H9 (cell line): ENCODE measurements around the gene SLC25A24. TPM values are rescaled to one million over a fixed set of nuclear protein-coding genes. Genes with fewer than 3 reads are reported as not detected.

Source experiments
- DNase-seq: peaks from one replicate; pipeline ENCODE4 v3.0.0-alpha.2; 2017
- H2AFZ ChIP-seq: one replicate; pipeline ENCODE4 v1.6.1; 2013; ENCODE audit warnings: mild to moderate bottlenecking, low read length, control low read depth, moderate library complexity
- H2AK5ac ChIP-seq: 2 replicates; pipeline ENCODE4 v1.6.1; 2013; ENCODE audit warnings: low read length, control low read depth, mixed read lengths; ENCODE audit not compliant: insufficient read length
- H2BK120ac ChIP-seq: one replicate; pipeline ENCODE4 v1.6.1; 2013; ENCODE audit warnings: low read depth, mild to moderate bottlenecking, low read length, control low read depth, inconsistent platforms; ENCODE audit not compliant: poor library complexity, severe bottlenecking
- H2BK12ac ChIP-seq: 2 replicates; pipeline ENCODE4 v1.6.1; 2013; ENCODE audit warnings: low read length, control low read depth, mixed read lengths, low read depth; ENCODE audit not compliant: insufficient read length
- H2BK15ac ChIP-seq: 2 replicates; pipeline ENCODE4 v1.6.1; 2013; ENCODE audit warnings: low read depth, low read length, control low read depth
- H2BK20ac ChIP-seq: one replicate; pipeline ENCODE4 v1.6.1; 2013; ENCODE audit warnings: low read depth, mild to moderate bottlenecking, low read length, control low read depth, inconsistent platforms; ENCODE audit not compliant: poor library complexity, severe bottlenecking
- H2BK5ac ChIP-seq: 2 replicates; pipeline ENCODE4 v1.6.1; 2013; ENCODE audit warnings: low read length, control low read depth, mixed read lengths; ENCODE audit not compliant: insufficient read length
- H3K14ac ChIP-seq: 2 replicates; pipeline ENCODE4 v1.6.1; 2013; ENCODE audit warnings: low read length, control low read depth; ENCODE audit not compliant: insufficient read depth
- H3K18ac ChIP-seq: 2 replicates; pipeline ENCODE4 v1.6.1; 2013; ENCODE audit warnings: low read depth, mild to moderate bottlenecking, mixed read lengths, low read length, control low read depth; ENCODE audit not compliant: insufficient read length
- H3K23ac ChIP-seq: 2 replicates; pipeline ENCODE4 v1.6.1; 2013; ENCODE audit warnings: low read length, control low read depth, mixed read lengths, low read depth; ENCODE audit not compliant: insufficient read length
- H3K23me2 ChIP-seq: 2 replicates; pipeline ENCODE4 v1.6.1; 2013; ENCODE audit warnings: low read depth, mild to moderate bottlenecking, mixed read lengths, low read length, control low read depth; ENCODE audit not compliant: insufficient read length, poor library complexity, severe bottlenecking
- H3K27ac ChIP-seq: 2 replicates; pipeline ENCODE4 v1.5.1; 2013; ENCODE audit warnings: low read length, control low read depth, mixed read lengths, low read depth; ENCODE audit not compliant: insufficient read length
- H3K27me3 ChIP-seq: 2 replicates; pipeline ENCODE4 v1.6.1; 2013; ENCODE audit warnings: low read length, control low read depth, inconsistent platforms; ENCODE audit not compliant: insufficient read depth
- H3K4ac ChIP-seq: 2 replicates; pipeline ENCODE4 v1.6.1; 2013; ENCODE audit warnings: low read depth, mild to moderate bottlenecking, control low read depth, inconsistent platforms, low read length, moderate library complexity
- H3K4me1 ChIP-seq: 2 replicates; pipeline ENCODE4 v1.6.1; 2013; ENCODE audit warnings: low read length, control low read depth, inconsistent platforms; ENCODE audit not compliant: insufficient read depth
- H3K4me2 ChIP-seq: 2 replicates; pipeline ENCODE4 v1.6.1; 2013; ENCODE audit warnings: low read length, control low read depth, mixed read lengths; ENCODE audit not compliant: insufficient read length, insufficient read depth
- H3K56ac ChIP-seq: 2 replicates; pipeline ENCODE4 v1.6.1; 2013; ENCODE audit warnings: low read depth, mild to moderate bottlenecking, mixed read lengths, low read length, control low read depth; ENCODE audit not compliant: insufficient read length
- H3K79me1 ChIP-seq: 2 replicates; pipeline ENCODE4 v1.6.1; 2013; ENCODE audit warnings: low read depth, mild to moderate bottlenecking, moderate library complexity, low read length, control low read depth, inconsistent platforms; ENCODE audit not compliant: insufficient read depth, poor library complexity, severe bottlenecking
- H3K79me2 ChIP-seq: 2 replicates; pipeline ENCODE4 v1.6.1; 2013; ENCODE audit warnings: low read length, control low read depth, inconsistent platforms; ENCODE audit not compliant: insufficient read depth
- H3K9ac ChIP-seq: 2 replicates; pipeline ENCODE4 v1.6.1; 2013; ENCODE audit warnings: low read length, control low read depth, mixed read lengths; ENCODE audit not compliant: insufficient read length; ENCODE audit errors: extremely low read depth
- H3K9me3 ChIP-seq: one replicate; pipeline ENCODE4 v1.6.1; 2013; ENCODE audit warnings: low read depth, low read length, inconsistent platforms; ENCODE audit not compliant: control insufficient read depth
- H3T11ph ChIP-seq: one replicate; pipeline ENCODE4 v1.6.1; 2013; ENCODE audit warnings: mild to moderate bottlenecking, low read length, control low read depth, inconsistent platforms
- H4K20me1 ChIP-seq: one replicate; pipeline ENCODE4 v1.6.1; 2013; ENCODE audit not compliant: control insufficient read depth, insufficient read length, insufficient read depth
- H4K5ac ChIP-seq: 2 replicates; pipeline ENCODE4 v1.6.1; 2013; ENCODE audit warnings: low read depth, mild to moderate bottlenecking, mixed read lengths, low read length, control low read depth; ENCODE audit not compliant: insufficient read length
- H4K8ac ChIP-seq: replicated peaks from 2 replicates; pipeline ENCODE4 v1.6.1; 2013; ENCODE audit warnings: low read length, control low read depth, mixed read lengths, low read depth; ENCODE audit not compliant: insufficient read length
- H4K91ac ChIP-seq: 2 replicates; pipeline ENCODE4 v1.6.1; 2013; ENCODE audit warnings: low read depth, mild to moderate bottlenecking, moderate library complexity, mixed read lengths, low read length, control low read depth; ENCODE audit not compliant: insufficient read length
- H3K27ac Mint-ChIP-seq, 3 experiments: 2 replicates in 2 of 3; 3 replicates in 1 of 3; pipeline ENCODE4 v1.8.0; 2020 to 2021; ENCODE audit warnings: mixed read lengths in 3 of 3, mild to moderate bottlenecking in 1 of 3, moderate library complexity in 1 of 3
- H3K27me3 Mint-ChIP-seq: 2 replicates; pipeline ENCODE4 v1.8.0; 2021; ENCODE audit warnings: low read depth, mild to moderate bottlenecking, moderate library complexity, mixed read lengths
- H3K36me3 Mint-ChIP-seq, 3 experiments: 2 replicates in 2 of 3; 3 replicates in 1 of 3; pipeline ENCODE4 v1.8.0; 2020 to 2021; ENCODE audit warnings: low read depth in 3 of 3, mixed read lengths in 3 of 3; ENCODE audit not compliant: insufficient read depth in 1 of 3
- H3K4me1 Mint-ChIP-seq, 2 experiments: 2 replicates each; pipeline ENCODE4 v1.8.0; 2020; ENCODE audit warnings: mixed read lengths in 2 of 2
- H3K4me3 Mint-ChIP-seq, 2 experiments: 2 replicates in 1 of 2; 3 replicates in 1 of 2; pipeline ENCODE4 v1.8.0; 2020 to 2021; ENCODE audit warnings: mild to moderate bottlenecking in 2 of 2, mixed read lengths in 2 of 2, moderate library complexity in 1 of 2
- H3K9me3 Mint-ChIP-seq, 2 experiments: 2 replicates in 1 of 2; 3 replicates in 1 of 2; pipeline ENCODE4 v1.8.0; 2020; ENCODE audit warnings: mild to moderate bottlenecking in 2 of 2, mixed read lengths in 2 of 2, moderate library complexity in 1 of 2
- whole genome bisulfite sequencing: extraction: QIAGEN DNeasy Blood & Tissue Kit; methylation state at CpG from one replicate; pipeline ENCODE4 v1.1.7; 2013; ENCODE audit warnings: missing lambda C conversion rate, low lambda C conversion rate, mixed read lengths; ENCODE audit not compliant: insufficient read length; ENCODE audit errors: extremely low coverage; 5-methylcytosine and 5-hydroxymethylcytosine counted together
- total RNA-seq: library from RNA; stranded (reverse); gene quantifications from 2 replicates; pipeline ENCODE4 v1.2.1, GENCODE V29; 2021
- TF ChIP-seq, protein P1 (sequence below): fragments of 200-600 bp; sonication (generic); conservative IDR thresholded peaks from 3 replicates; pipeline ENCODE4 v1.8.0; 2021; ENCODE audit warnings: antibody characterized with exemption, mild to moderate bottlenecking

The SLC25A24 gene
- total RNA-seq, 1 experiment from 2014 or later: 35.1 TPM

DNA sequence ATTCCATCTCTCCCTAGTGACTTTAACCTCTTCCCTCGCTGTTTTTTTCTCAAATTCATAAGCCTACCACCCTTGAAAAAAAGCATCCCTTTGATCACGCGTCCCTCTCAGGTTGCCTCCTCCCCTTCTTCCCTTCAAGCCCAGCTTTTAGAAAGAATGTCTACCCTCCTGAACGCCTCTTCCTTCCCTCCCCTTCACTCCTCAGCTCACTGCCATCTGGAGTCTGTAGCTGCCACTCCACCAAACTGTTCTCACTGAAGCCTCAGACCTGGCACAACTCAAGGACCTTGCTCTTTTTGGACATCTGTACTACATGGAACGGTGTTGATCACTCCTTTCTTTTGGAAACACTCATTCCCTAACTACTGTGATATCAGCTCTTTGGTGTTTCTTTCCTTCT, 80.6 kb downstream of the SLC25A24 start:
- H3K18ac ChIP-seq: no peak overlapping the region
- no peak overlapping the region for H2BK12ac ChIP-seq
- H2BK15ac ChIP-seq: no peak overlapping the region
- H3K4ac ChIP-seq: no peak overlapping the region
- no peaks in the 10 kb centered on the region for H3K23me2 ChIP-seq
- H3K14ac ChIP-seq: no peak overlapping the region
- no peak overlapping the region for H4K8ac ChIP-seq
- no peaks in the 10 kb centered on the region for H3K79me2 ChIP-seq
- H2BK5ac ChIP-seq: no peak overlapping the region
- no peak overlapping the region for H3K27ac Mint-ChIP-seq
- H3K27ac ChIP-seq: no peak overlapping the region
- no peak overlapping the region for H2AFZ ChIP-seq
- H3K23ac ChIP-seq: no peak overlapping the region
- no peak overlapping the region for H3K4me2 ChIP-seq
- peaks cover 7 to 8% of the 10 kb centered on the region in 2 experiments for H3K4me1 Mint-ChIP-seq
- no peak overlapping the region for H2BK120ac ChIP-seq
- H2BK20ac ChIP-seq: no peak overlapping the region
- no peaks in the 10 kb centered on the region for H4K20me1 ChIP-seq
- H2AK5ac ChIP-seq: no peak overlapping the region
- no peaks in the 10 kb centered on the region for H3K79me1 ChIP-seq
- no peak overlapping the region for H3T11ph ChIP-seq
- H3K9me3 ChIP-seq: no peaks in the 10 kb centered on the region
- no CpG with 5 or more reads among the region's 5 CpGs for WGBS
- H3K4me3 Mint-ChIP-seq: no peak overlapping the region
- no peak for DNase-seq
- H3K36me3 Mint-ChIP-seq: no peaks in the 10 kb centered on the region; a peak in 2 of 7 replicates
- H3K27me3 ChIP-seq: no peaks in the 10 kb centered on the region
- H4K5ac ChIP-seq: no peak overlapping the region
- H3K9me3 Mint-ChIP-seq: no peaks in the 10 kb centered on the region
- H3K56ac ChIP-seq: no peak overlapping the region
- no peak overlapping the region for H4K91ac ChIP-seq
- TF ChIP-seq, protein P1, sequence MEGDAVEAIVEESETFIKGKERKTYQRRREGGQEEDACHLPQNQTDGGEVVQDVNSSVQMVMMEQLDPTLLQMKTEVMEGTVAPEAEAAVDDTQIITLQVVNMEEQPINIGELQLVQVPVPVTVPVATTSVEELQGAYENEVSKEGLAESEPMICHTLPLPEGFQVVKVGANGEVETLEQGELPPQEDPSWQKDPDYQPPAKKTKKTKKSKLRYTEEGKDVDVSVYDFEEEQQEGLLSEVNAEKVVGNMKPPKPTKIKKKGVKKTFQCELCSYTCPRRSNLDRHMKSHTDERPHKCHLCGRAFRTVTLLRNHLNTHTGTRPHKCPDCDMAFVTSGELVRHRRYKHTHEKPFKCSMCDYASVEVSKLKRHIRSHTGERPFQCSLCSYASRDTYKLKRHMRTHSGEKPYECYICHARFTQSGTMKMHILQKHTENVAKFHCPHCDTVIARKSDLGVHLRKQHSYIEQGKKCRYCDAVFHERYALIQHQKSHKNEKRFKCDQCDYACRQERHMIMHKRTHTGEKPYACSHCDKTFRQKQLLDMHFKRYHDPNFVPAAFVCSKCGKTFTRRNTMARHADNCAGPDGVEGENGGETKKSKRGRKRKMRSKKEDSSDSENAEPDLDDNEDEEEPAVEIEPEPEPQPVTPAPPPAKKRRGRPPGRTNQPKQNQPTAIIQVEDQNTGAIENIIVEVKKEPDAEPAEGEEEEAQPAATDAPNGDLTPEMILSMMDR: no peak
- no peaks in the 10 kb centered on the region for H3K4me1 ChIP-seq
- H3K9ac ChIP-seq: no peak overlapping the region
- peaks cover 2% of the 10 kb centered on the region for H3K27me3 Mint-ChIP-seq
